H9 (cell line): Measurements from ENCODE around the gene CAMTA1. TPM values are rescaled to one million over a fixed set of nuclear protein-coding genes. Genes with fewer than 3 reads are reported as not detected.

Experiments used
- DNase-seq: peaks from one replicate; pipeline ENCODE4 v3.0.0-alpha.2; 2017
- H2AFZ ChIP-seq: one replicate; pipeline ENCODE4 v1.6.1; 2013; ENCODE audit warnings: mild to moderate bottlenecking, low read length, control low read depth, moderate library complexity
- H2AK5ac ChIP-seq: 2 replicates; pipeline ENCODE4 v1.6.1; 2013; ENCODE audit warnings: low read length, control low read depth, mixed read lengths; ENCODE audit not compliant: insufficient read length
- H2BK120ac ChIP-seq: one replicate; pipeline ENCODE4 v1.6.1; 2013; ENCODE audit warnings: low read depth, mild to moderate bottlenecking, low read length, control low read depth, inconsistent platforms; ENCODE audit not compliant: poor library complexity, severe bottlenecking
- H2BK12ac ChIP-seq: 2 replicates; pipeline ENCODE4 v1.6.1; 2013; ENCODE audit warnings: low read length, control low read depth, mixed read lengths, low read depth; ENCODE audit not compliant: insufficient read length
- H2BK15ac ChIP-seq: 2 replicates; pipeline ENCODE4 v1.6.1; 2013; ENCODE audit warnings: low read depth, low read length, control low read depth
- H2BK20ac ChIP-seq: one replicate; pipeline ENCODE4 v1.6.1; 2013; ENCODE audit warnings: low read depth, mild to moderate bottlenecking, low read length, control low read depth, inconsistent platforms; ENCODE audit not compliant: poor library complexity, severe bottlenecking
- H2BK5ac ChIP-seq: 2 replicates; pipeline ENCODE4 v1.6.1; 2013; ENCODE audit warnings: low read length, control low read depth, mixed read lengths; ENCODE audit not compliant: insufficient read length
- H3K14ac ChIP-seq: 2 replicates; pipeline ENCODE4 v1.6.1; 2013; ENCODE audit warnings: low read length, control low read depth; ENCODE audit not compliant: insufficient read depth
- H3K18ac ChIP-seq: 2 replicates; pipeline ENCODE4 v1.6.1; 2013; ENCODE audit warnings: low read depth, mild to moderate bottlenecking, mixed read lengths, low read length, control low read depth; ENCODE audit not compliant: insufficient read length
- H3K23ac ChIP-seq: 2 replicates; pipeline ENCODE4 v1.6.1; 2013; ENCODE audit warnings: low read length, control low read depth, mixed read lengths, low read depth; ENCODE audit not compliant: insufficient read length
- H3K23me2 ChIP-seq: 2 replicates; pipeline ENCODE4 v1.6.1; 2013; ENCODE audit warnings: low read depth, mild to moderate bottlenecking, mixed read lengths, low read length, control low read depth; ENCODE audit not compliant: insufficient read length, poor library complexity, severe bottlenecking
- H3K27ac ChIP-seq: 2 replicates; pipeline ENCODE4 v1.5.1; 2013; ENCODE audit warnings: low read length, control low read depth, mixed read lengths, low read depth; ENCODE audit not compliant: insufficient read length
- H3K27me3 ChIP-seq: 2 replicates; pipeline ENCODE4 v1.6.1; 2013; ENCODE audit warnings: low read length, control low read depth, inconsistent platforms; ENCODE audit not compliant: insufficient read depth
- H3K4ac ChIP-seq: 2 replicates; pipeline ENCODE4 v1.6.1; 2013; ENCODE audit warnings: low read depth, mild to moderate bottlenecking, control low read depth, inconsistent platforms, low read length, moderate library complexity
- H3K4me1 ChIP-seq: 2 replicates; pipeline ENCODE4 v1.6.1; 2013; ENCODE audit warnings: low read length, control low read depth, inconsistent platforms; ENCODE audit not compliant: insufficient read depth
- H3K4me2 ChIP-seq: 2 replicates; pipeline ENCODE4 v1.6.1; 2013; ENCODE audit warnings: low read length, control low read depth, mixed read lengths; ENCODE audit not compliant: insufficient read length, insufficient read depth
- H3K56ac ChIP-seq: 2 replicates; pipeline ENCODE4 v1.6.1; 2013; ENCODE audit warnings: low read depth, mild to moderate bottlenecking, mixed read lengths, low read length, control low read depth; ENCODE audit not compliant: insufficient read length
- H3K79me1 ChIP-seq: 2 replicates; pipeline ENCODE4 v1.6.1; 2013; ENCODE audit warnings: low read depth, mild to moderate bottlenecking, moderate library complexity, low read length, control low read depth, inconsistent platforms; ENCODE audit not compliant: insufficient read depth, poor library complexity, severe bottlenecking
- H3K79me2 ChIP-seq: 2 replicates; pipeline ENCODE4 v1.6.1; 2013; ENCODE audit warnings: low read length, control low read depth, inconsistent platforms; ENCODE audit not compliant: insufficient read depth
- H3K9ac ChIP-seq: 2 replicates; pipeline ENCODE4 v1.6.1; 2013; ENCODE audit warnings: low read length, control low read depth, mixed read lengths; ENCODE audit not compliant: insufficient read length; ENCODE audit errors: extremely low read depth
- H3K9me3 ChIP-seq: one replicate; pipeline ENCODE4 v1.6.1; 2013; ENCODE audit warnings: low read depth, low read length, inconsistent platforms; ENCODE audit not compliant: control insufficient read depth
- H3T11ph ChIP-seq: one replicate; pipeline ENCODE4 v1.6.1; 2013; ENCODE audit warnings: mild to moderate bottlenecking, low read length, control low read depth, inconsistent platforms
- H4K20me1 ChIP-seq: one replicate; pipeline ENCODE4 v1.6.1; 2013; ENCODE audit not compliant: control insufficient read depth, insufficient read length, insufficient read depth
- H4K5ac ChIP-seq: 2 replicates; pipeline ENCODE4 v1.6.1; 2013; ENCODE audit warnings: low read depth, mild to moderate bottlenecking, mixed read lengths, low read length, control low read depth; ENCODE audit not compliant: insufficient read length
- H4K8ac ChIP-seq: replicated peaks from 2 replicates; pipeline ENCODE4 v1.6.1; 2013; ENCODE audit warnings: low read length, control low read depth, mixed read lengths, low read depth; ENCODE audit not compliant: insufficient read length
- H4K91ac ChIP-seq: 2 replicates; pipeline ENCODE4 v1.6.1; 2013; ENCODE audit warnings: low read depth, mild to moderate bottlenecking, moderate library complexity, mixed read lengths, low read length, control low read depth; ENCODE audit not compliant: insufficient read length
- H3K27ac Mint-ChIP-seq, 3 experiments: 2 replicates in 2 of 3; 3 replicates in 1 of 3; pipeline ENCODE4 v1.8.0; 2020 to 2021; ENCODE audit warnings: mixed read lengths in 3 of 3, mild to moderate bottlenecking in 1 of 3, moderate library complexity in 1 of 3
- H3K27me3 Mint-ChIP-seq: 2 replicates; pipeline ENCODE4 v1.8.0; 2021; ENCODE audit warnings: low read depth, mild to moderate bottlenecking, moderate library complexity, mixed read lengths
- H3K36me3 Mint-ChIP-seq, 3 experiments: 2 replicates in 2 of 3; 3 replicates in 1 of 3; pipeline ENCODE4 v1.8.0; 2020 to 2021; ENCODE audit warnings: low read depth in 3 of 3, mixed read lengths in 3 of 3; ENCODE audit not compliant: insufficient read depth in 1 of 3
- H3K4me1 Mint-ChIP-seq, 2 experiments: 2 replicates each; pipeline ENCODE4 v1.8.0; 2020; ENCODE audit warnings: mixed read lengths in 2 of 2
- H3K4me3 Mint-ChIP-seq, 2 experiments: 2 replicates in 1 of 2; 3 replicates in 1 of 2; pipeline ENCODE4 v1.8.0; 2020 to 2021; ENCODE audit warnings: mild to moderate bottlenecking in 2 of 2, mixed read lengths in 2 of 2, moderate library complexity in 1 of 2
- H3K9me3 Mint-ChIP-seq, 2 experiments: 2 replicates in 1 of 2; 3 replicates in 1 of 2; pipeline ENCODE4 v1.8.0; 2020; ENCODE audit warnings: mild to moderate bottlenecking in 2 of 2, mixed read lengths in 2 of 2, moderate library complexity in 1 of 2
- WGBS: extraction: QIAGEN DNeasy Blood & Tissue Kit; methylation state at CpG from one replicate; pipeline ENCODE4 v1.1.7; 2013; ENCODE audit warnings: missing lambda C conversion rate, low lambda C conversion rate, mixed read lengths; ENCODE audit not compliant: insufficient read length; ENCODE audit errors: extremely low coverage; 5-methylcytosine and 5-hydroxymethylcytosine counted together
- total RNA-seq: library from RNA; stranded (reverse); gene quantifications from 2 replicates; pipeline ENCODE4 v1.2.1, GENCODE V29; 2021
- TF ChIP-seq, protein P1 (sequence below): fragments of 200-600 bp; sonication (generic); conservative IDR thresholded peaks from 3 replicates; pipeline ENCODE4 v1.8.0; 2021; ENCODE audit warnings: antibody characterized with exemption, mild to moderate bottlenecking

CAMTA1 gene
- total RNA-seq, 1 experiment from 2014 or later: 115 TPM

- Histone ChIP-seq H3K79me1 (no peaks in the 10 kb centered on the region), H3K9me3 (no peaks in the 10 kb centered on the region), H2BK12ac (no peak overlapping the region), H2AK5ac (no peak overlapping the region), H3K23ac (no peak overlapping the region), H2BK120ac (no peak overlapping the region), H3K27ac (no peak overlapping the region), H2AFZ (no peak overlapping the region), H3K56ac (no peak overlapping the region), H2BK5ac (no peak overlapping the region), H2BK15ac (no peak overlapping the region), H4K8ac (no peak overlapping the region), H3K4me1 (no peaks in the 10 kb centered on the region), H4K5ac (no peak overlapping the region), H3K4me2 (no peak overlapping the region), H3K23me2 (no peaks in the 10 kb centered on the region), H3T11ph (no peak overlapping the region), H4K20me1 (no peaks in the 10 kb centered on the region), H3K27me3 (no peaks in the 10 kb centered on the region), H3K79me2 (no peaks in the 10 kb centered on the region), H3K18ac (no peak overlapping the region), H2BK20ac (no peak overlapping the region), H3K4ac (no peak overlapping the region), H3K14ac (no peak overlapping the region), H4K91ac (no peak overlapping the region), H3K9ac (no peak overlapping the region)
- Mint-ChIP-seq H3K4me3 (no peak overlapping the region), H3K36me3 (no peaks in the 10 kb centered on the region), H3K9me3 (peaks cover 0 to 4% of the 10 kb centered on the region in 2 experiments; a peak in 1 of 5 replicates), H3K27ac (0 out of 7 replicates have a peak overlapping the region, but pooled peaks of 1 of the 3 experiments have one; percentile 26), H3K4me1 (peaks cover 0 to 3% of the 10 kb centered on the region in 2 experiments; a peak in 1 of 4 replicates), H3K27me3 (no peaks in the 10 kb centered on the region)
- no peak for DNase-seq
- no CpG with 5 or more reads among the region's 2 CpGs for WGBS
- TF ChIP-seq, protein P1, sequence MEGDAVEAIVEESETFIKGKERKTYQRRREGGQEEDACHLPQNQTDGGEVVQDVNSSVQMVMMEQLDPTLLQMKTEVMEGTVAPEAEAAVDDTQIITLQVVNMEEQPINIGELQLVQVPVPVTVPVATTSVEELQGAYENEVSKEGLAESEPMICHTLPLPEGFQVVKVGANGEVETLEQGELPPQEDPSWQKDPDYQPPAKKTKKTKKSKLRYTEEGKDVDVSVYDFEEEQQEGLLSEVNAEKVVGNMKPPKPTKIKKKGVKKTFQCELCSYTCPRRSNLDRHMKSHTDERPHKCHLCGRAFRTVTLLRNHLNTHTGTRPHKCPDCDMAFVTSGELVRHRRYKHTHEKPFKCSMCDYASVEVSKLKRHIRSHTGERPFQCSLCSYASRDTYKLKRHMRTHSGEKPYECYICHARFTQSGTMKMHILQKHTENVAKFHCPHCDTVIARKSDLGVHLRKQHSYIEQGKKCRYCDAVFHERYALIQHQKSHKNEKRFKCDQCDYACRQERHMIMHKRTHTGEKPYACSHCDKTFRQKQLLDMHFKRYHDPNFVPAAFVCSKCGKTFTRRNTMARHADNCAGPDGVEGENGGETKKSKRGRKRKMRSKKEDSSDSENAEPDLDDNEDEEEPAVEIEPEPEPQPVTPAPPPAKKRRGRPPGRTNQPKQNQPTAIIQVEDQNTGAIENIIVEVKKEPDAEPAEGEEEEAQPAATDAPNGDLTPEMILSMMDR: no peak
Measured at GRCh38 chr1:7128293-7128692, 343.0 kb downstream of the CAMTA1 start.
